ENCODE results near the gene BAZ1B.
"Not testable (repeated sequence)": the region's sequence is repeated elsewhere in the genome, so short reads cannot be mapped to it uniquely, and the experiment has no call there.

The BAZ1B gene

GRCh38 chr7:73567140-73567539 lies 45.0 kb upstream of the BAZ1B start:
- DNase-seq (ENCODE audit: insufficient read length, low spot score) = no peak
- no peak for FAIRE-seq
- TF ChIP-seq, protein P1, sequence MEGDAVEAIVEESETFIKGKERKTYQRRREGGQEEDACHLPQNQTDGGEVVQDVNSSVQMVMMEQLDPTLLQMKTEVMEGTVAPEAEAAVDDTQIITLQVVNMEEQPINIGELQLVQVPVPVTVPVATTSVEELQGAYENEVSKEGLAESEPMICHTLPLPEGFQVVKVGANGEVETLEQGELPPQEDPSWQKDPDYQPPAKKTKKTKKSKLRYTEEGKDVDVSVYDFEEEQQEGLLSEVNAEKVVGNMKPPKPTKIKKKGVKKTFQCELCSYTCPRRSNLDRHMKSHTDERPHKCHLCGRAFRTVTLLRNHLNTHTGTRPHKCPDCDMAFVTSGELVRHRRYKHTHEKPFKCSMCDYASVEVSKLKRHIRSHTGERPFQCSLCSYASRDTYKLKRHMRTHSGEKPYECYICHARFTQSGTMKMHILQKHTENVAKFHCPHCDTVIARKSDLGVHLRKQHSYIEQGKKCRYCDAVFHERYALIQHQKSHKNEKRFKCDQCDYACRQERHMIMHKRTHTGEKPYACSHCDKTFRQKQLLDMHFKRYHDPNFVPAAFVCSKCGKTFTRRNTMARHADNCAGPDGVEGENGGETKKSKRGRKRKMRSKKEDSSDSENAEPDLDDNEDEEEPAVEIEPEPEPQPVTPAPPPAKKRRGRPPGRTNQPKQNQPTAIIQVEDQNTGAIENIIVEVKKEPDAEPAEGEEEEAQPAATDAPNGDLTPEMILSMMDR (IDR thresholded peaks at IDR 0.05; ENCODE audit: insufficient read depth, missing control alignments) = no peak

DNA sequence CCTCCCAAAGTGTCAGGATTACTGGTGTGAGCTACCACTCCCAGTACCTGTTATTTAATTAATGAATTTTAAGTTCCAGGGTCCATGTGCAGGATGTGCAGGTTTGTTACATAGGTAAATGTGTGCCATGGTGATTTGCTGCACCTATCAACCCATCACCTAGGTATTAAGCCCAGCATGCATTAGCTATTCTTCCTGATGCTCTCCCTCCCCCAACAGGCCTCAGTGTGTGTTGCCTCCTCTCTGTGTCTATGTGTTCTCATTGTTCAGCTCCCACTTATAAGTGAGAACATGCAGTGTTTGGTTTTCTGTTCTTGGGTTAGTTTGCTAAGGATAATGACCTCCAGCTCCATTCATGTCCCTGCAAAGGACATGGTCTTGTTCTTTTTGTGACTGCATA lies 44.3 kb upstream of the BAZ1B start:
- not testable (repeated sequence) for DNase-seq (ENCODE audit: insufficient read length, low spot score); FAIRE-seq

- TF ChIP-seq, protein P1 (IDR thresholded peaks at IDR 0.05; ENCODE audit: insufficient read depth, missing control alignments) = no peak
- FAIRE-seq (no peak), DNase-seq (ENCODE audit: insufficient read length, low spot score) (no peak)
These were observed 43.7 kb upstream of the BAZ1B start for GRCh38 chr7:73565675-73566340.

DNA sequence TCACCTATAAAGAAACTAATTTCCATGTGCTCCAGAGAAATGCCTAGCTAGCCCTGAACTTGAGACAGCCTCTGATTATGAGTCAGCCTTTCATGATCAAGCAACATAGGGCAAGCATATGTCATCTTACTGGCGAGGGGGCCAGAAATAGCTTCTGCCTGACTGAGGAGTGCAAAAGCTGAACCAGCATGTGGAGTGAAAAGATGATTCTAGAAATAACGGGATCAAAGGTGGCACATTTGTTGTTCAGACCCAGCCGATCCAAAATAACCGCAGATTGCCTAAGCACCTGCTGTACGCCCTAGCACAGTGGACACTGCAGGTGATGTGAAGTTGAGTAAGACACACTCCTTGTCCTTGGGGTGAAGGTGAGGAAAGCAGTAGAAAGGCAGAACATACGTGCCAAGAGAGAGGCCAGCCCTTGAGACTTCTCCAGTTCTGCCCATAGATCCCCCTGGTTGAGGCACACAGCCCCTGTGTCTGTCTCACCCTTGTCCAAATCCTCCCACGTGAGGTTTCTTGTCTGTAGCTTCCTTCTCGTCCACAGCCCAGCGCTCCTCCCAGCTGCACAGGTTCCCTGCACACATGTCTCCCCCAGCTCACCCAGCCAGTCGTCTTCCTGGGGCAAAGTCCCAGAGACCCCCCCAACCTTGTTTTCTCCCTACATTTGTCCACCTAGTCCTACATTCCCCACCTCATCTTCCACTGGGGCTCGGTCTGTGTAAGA lies 38.2 kb upstream of the BAZ1B start:
- TF ChIP-seq, protein P1 (IDR thresholded peaks at IDR 0.05; ENCODE audit: insufficient read depth, missing control alignments) = no peak
- FAIRE-seq = no peak
- DNase-seq (ENCODE audit: insufficient read length, low spot score) = no peak

- FAIRE-seq (no peak), DNase-seq (ENCODE audit: insufficient read length, low spot score) (peak; percentile 95)
- TF ChIP-seq, protein P1 (IDR thresholded peaks at IDR 0.05; ENCODE audit: insufficient read depth, missing control alignments) = no peak
These were observed 35.5 kb upstream of the BAZ1B start, which contains the start of gene BCL7B for GRCh38 chr7:73557397-73558257. Gene BCL7B, minus strand, starts transcription at chr7:73557690. Its CDS starts 112 bp downstream, at chr7:73557578.

GRCh38 chr7:73557108-73557396 lies 35.0 kb upstream of the BAZ1B start:
- FAIRE-seq (no peak), DNase-seq (ENCODE audit: insufficient read length, low spot score) (peak; percentile 91)
- TF ChIP-seq, protein P1 (IDR thresholded peaks at IDR 0.05; ENCODE audit: insufficient read depth, missing control alignments) = no peak

GRCh38 chr7:73556208-73557107 lies 34.4 kb upstream of the BAZ1B start:
- DNase-seq (ENCODE audit: insufficient read length, low spot score) = no peak
- no peak for FAIRE-seq
- TF ChIP-seq, protein P1 (IDR thresholded peaks at IDR 0.05; ENCODE audit: insufficient read depth, missing control alignments) = no peak

Data from D721Med (cell line).